CD4-positive, alpha-beta memory T cell (primary cell): ENCODE data around the gene OR51E1. TPM values are rescaled to one million over a fixed set of nuclear protein-coding genes. Genes with fewer than 3 reads are reported as not detected.

Source experiments
- CTCF ChIA-PET: fragments of 350-600 bp; sonication (Branson Sonifier 250); formaldehyde crosslinking; loops from one replicate; lab custom pipeline; 2021; ENCODE audit warnings: inconsistent platforms; ENCODE audit not compliant: partially characterized antibody; lab: Charles Lee
- POLR2A ChIA-PET: fragments of 350-600 bp; sonication (Branson Sonifier 250); formaldehyde crosslinking; loops from one replicate; lab custom pipeline; 2021; ENCODE audit not compliant: partially characterized antibody; lab: Charles Lee
- DNase-seq, 5 donors: peaks; one replicate each; pipeline versions ENCODE4 v3.0.0 to v3.0.0-alpha.2; 2020 to 2022; ENCODE audit warnings: mixed read lengths in 1 of 5
- H3K27ac ChIP-seq: one replicate; pipeline ENCODE4 v1.7.0; 2013; ENCODE audit warnings: low read depth, low read length
- H3K27me3 ChIP-seq: 2 replicates; pipeline ENCODE4 v1.7.0; 2013; ENCODE audit warnings: mild to moderate bottlenecking, low read length, moderate library complexity; ENCODE audit not compliant: insufficient read depth
- H3K36me3 ChIP-seq: 2 replicates; pipeline ENCODE4 v1.7.0; 2013; ENCODE audit warnings: mild to moderate bottlenecking, low read length, moderate library complexity; ENCODE audit not compliant: insufficient read depth
- H3K4me1 ChIP-seq: 2 replicates; pipeline ENCODE4 v1.7.0; 2013; ENCODE audit warnings: mild to moderate bottlenecking, low read length, moderate library complexity; ENCODE audit not compliant: insufficient read depth
- H3K4me3 ChIP-seq, 2 donors: one replicate each; pipeline ENCODE4 v1.7.0; 2013; ENCODE audit warnings: low read length in 2 of 2, mild to moderate bottlenecking in 1 of 2
- H3K9me3 ChIP-seq, 2 donors: one replicate each; pipeline ENCODE4 v1.7.0; 2013; ENCODE audit warnings: low read length in 2 of 2, control low read depth in 1 of 2; ENCODE audit not compliant: control insufficient read depth in 1 of 2
- H3K27ac Mint-ChIP-seq, 7 donors: one replicate each; pipeline ENCODE4 v1.8.0; 2020 to 2021; ENCODE audit warnings: mixed read lengths in 7 of 7, mild to moderate bottlenecking in 6 of 7, inconsistent platforms in 3 of 7, moderate library complexity in 3 of 7
- H3K27me3 Mint-ChIP-seq, 2 donors: one replicate each; pipeline ENCODE4 v1.8.0; 2020 to 2021; ENCODE audit warnings: mixed read lengths in 2 of 2
- H3K36me3 Mint-ChIP-seq, 2 donors: one replicate each; pipeline ENCODE4 v1.8.0; 2020 to 2021; ENCODE audit warnings: mixed read lengths in 2 of 2, inconsistent platforms in 1 of 2, mild to moderate bottlenecking in 1 of 2
- H3K4me1 Mint-ChIP-seq, 4 donors: one replicate each; pipeline ENCODE4 v1.8.0; 2020 to 2021; ENCODE audit warnings: mixed read lengths in 4 of 4, mild to moderate bottlenecking in 1 of 4
- H3K4me3 Mint-ChIP-seq, 8 donors: one replicate each; pipeline ENCODE4 v1.8.0; 2020 to 2021; ENCODE audit warnings: mixed read lengths in 8 of 8, mild to moderate bottlenecking in 7 of 8, moderate library complexity in 6 of 8, inconsistent platforms in 3 of 8
- H3K9me3 Mint-ChIP-seq, 8 donors: one replicate each; pipeline ENCODE4 v1.8.0; 2020 to 2021; ENCODE audit warnings: mixed read lengths in 8 of 8, mild to moderate bottlenecking in 5 of 8, inconsistent platforms in 3 of 8, moderate library complexity in 1 of 8
- intact Hi-C: fragments of 100-400 bp; cut with micrococcal nuclease; formaldehyde crosslinking; loops from one replicate; pipeline ENCODE4 v1.15.1; 2023
- polyA plus RNA-seq, 2 donors: library from polyadenylated mRNA; unstranded; fragments of 300-500 nt; fragmentation: Illumina TruSeq; gene quantifications; one replicate each; pipeline ENCODE4 v1.2.3, GENCODE V29; 2021
- total RNA-seq, 2 experiments: library from RNA; stranded (reverse); gene quantifications; one replicate each; pipeline ENCODE4 v1.2.3, GENCODE V29; 2021

OR51E1 gene
- total and polyA plus RNA-seq, 4 experiments from 2014 or later, result not detected

- Mint-ChIP-seq H3K9me3 (peaks cover 0 to 3% (median 0%) of the 10 kb centered on the region in 8 donors), H3K27me3 (peaks cover 0 to 6% of the 10 kb centered on the region in 2 donors), H3K4me3 (no peak overlapping the region), H3K4me1 (no peaks in the 10 kb centered on the region), H3K27ac (no peak overlapping the region), H3K36me3 (no peaks in the 10 kb centered on the region)
- CTCF ChIA-PET, result no interaction called here
- H3K27ac ChIP-seq, result no peak overlapping the region
- H3K27me3 ChIP-seq, result no peaks in the 10 kb centered on the region
- H3K9me3 ChIP-seq, result no peaks in the 10 kb centered on the region
- no peaks in the 10 kb centered on the region for H3K4me1 ChIP-seq
- intact Hi-C loops, result no loop called here
- H3K4me3 ChIP-seq, result no peak overlapping the region
- H3K36me3 ChIP-seq, result no peaks in the 10 kb centered on the region
- POLR2A ChIA-PET, result no interaction called here
- DNase-seq, result no peak
Observed at GRCh38 chr11:4684631-4685285, 41.0 kb downstream of the OR51E1 start.

DNA sequence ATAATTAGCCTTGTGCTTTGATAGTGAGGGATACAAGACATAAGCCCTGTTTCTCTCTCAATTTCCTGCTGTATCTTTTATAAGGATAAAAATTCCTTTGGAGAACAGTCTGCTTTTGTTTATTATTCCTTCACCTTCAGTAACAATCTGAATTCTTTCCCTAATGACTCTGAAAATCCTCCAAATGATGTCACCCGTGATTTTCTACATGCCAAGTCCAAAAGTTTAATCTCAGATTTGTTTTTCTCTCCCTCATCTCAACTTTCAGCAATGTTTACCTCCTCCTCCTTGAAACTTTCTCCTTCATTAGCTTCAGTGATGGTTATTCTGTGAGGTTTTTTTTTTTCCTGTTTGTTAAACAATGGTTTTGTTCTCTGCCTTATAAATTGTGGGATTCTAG lies 51.7 kb downstream of the OR51E1 start:
- H3K4me3 ChIP-seq, result no peak overlapping the region
- POLR2A ChIA-PET, result no interaction called here
- Mint-ChIP-seq H3K36me3 (no peaks in the 10 kb centered on the region), H3K4me1 (no peaks in the 10 kb centered on the region), H3K27me3 (peaks cover 2 to 9% of the 10 kb centered on the region in 2 donors), H3K9me3 (no peaks in the 10 kb centered on the region), H3K4me3 (no peak overlapping the region), H3K27ac (no peak overlapping the region)
- H3K9me3 ChIP-seq, result no peaks in the 10 kb centered on the region
- no peaks in the 10 kb centered on the region for H3K4me1 ChIP-seq
- no peaks in the 10 kb centered on the region for H3K27me3 ChIP-seq
- H3K36me3 ChIP-seq, result no peaks in the 10 kb centered on the region
- no peak for DNase-seq
- intact Hi-C loops, result no loop called here
- CTCF ChIA-PET, result no interaction called here
- H3K27ac ChIP-seq, result no peak overlapping the region

GRCh38 chr11:4697585-4697984 lies 53.8 kb downstream of the OR51E1 start, which contains the start of gene OR51E2:
Gene OR51E2, minus strand, starts transcription at chr11:4697853. Its CDS starts 15,142 bp downstream, at chr11:4682711.
- no peak within 1 kb of the TSS for H3K27ac ChIP-seq
- no peaks in the 10 kb centered on the region for H3K9me3 ChIP-seq
- intact Hi-C loops, result no loop called here
- Mint-ChIP-seq H3K4me1 (no peaks in the 10 kb centered on the region), H3K27me3 (peaks cover 1 to 8% of the 10 kb centered on the region in 2 donors), H3K27ac (no peak within 1 kb of the TSS), H3K36me3 (no peaks in the 10 kb centered on the region), H3K9me3 (peaks cover 0 to 2% (median 0%) of the 10 kb centered on the region in 8 donors), H3K4me3 (no peak within 1 kb of the TSS)
- no peaks in the 10 kb centered on the region for H3K27me3 ChIP-seq
- no peak for DNase-seq
- no peaks in the 10 kb centered on the region for H3K4me1 ChIP-seq
- no peaks in the 10 kb centered on the region for H3K36me3 ChIP-seq
- ChIA-PET POLR2A (no interaction called here), CTCF (no interaction called here)
- no peak within 1 kb of the TSS for H3K4me3 ChIP-seq

DNA sequence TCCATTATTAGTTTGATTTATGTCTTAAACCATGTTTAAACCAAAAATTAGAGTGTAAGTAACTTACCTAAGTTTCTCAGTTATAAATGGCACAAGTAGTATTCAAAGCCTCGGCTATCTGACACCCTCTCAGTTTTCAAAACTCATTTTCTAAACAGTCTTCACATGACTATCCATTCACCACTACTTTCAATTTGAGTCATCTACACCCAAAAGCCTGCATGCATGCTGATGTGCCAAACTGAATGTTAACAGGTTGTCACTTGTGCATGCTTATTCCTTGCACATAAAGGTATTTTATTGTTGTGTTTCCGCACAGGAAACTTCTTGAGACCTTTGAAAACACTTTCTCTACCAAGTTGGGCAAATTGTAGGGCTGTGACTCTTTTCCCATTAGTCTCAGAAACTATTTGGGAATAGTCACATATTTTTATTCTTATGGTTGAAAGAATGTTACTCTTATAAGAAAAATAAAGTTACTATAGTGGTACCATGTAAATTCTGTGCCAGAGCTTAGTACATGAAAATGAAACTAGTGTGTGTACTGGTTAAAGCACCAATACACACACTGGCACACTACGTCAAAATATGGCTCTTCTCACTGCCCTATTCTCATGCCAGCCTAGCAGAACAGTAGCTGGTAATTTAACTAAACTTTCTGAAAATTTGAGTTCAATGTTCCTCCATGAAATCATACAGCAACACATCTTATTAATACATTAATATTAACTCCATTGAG lies 56.1 kb downstream of the OR51E1 start:
- H3K9me3 ChIP-seq, result no peaks in the 10 kb centered on the region
- H3K4me1 ChIP-seq, result no peaks in the 10 kb centered on the region
- Mint-ChIP-seq H3K36me3 (no peaks in the 10 kb centered on the region), H3K4me3 (no peak overlapping the region), H3K9me3 (peaks cover 0 to 2% (median 0%) of the 10 kb centered on the region in 8 donors), H3K4me1 (no peaks in the 10 kb centered on the region), H3K27me3 (peaks cover 0 to 10% of the 10 kb centered on the region in 2 donors), H3K27ac (no peak overlapping the region)
- H3K27ac ChIP-seq, result no peak overlapping the region
- ChIA-PET POLR2A (no interaction called here), CTCF (no interaction called here)
- no peaks in the 10 kb centered on the region for H3K27me3 ChIP-seq
- H3K36me3 ChIP-seq, result no peaks in the 10 kb centered on the region
- intact Hi-C loops, result no loop called here
- H3K4me3 ChIP-seq, result no peak overlapping the region
- DNase-seq, result no peak

- no peak overlapping the region for H3K4me3 ChIP-seq
- no peaks in the 10 kb centered on the region for H3K9me3 ChIP-seq
- H3K27ac Mint-ChIP-seq, result no peak overlapping the region
- no peaks in the 10 kb centered on the region for H3K27me3 ChIP-seq
- H3K4me1 ChIP-seq, result no peaks in the 10 kb centered on the region
- no peak for DNase-seq
- intact Hi-C loops, result no loop called here
- peaks cover 2 to 10% of the 10 kb centered on the region in 2 donors for H3K27me3 Mint-ChIP-seq
- H3K36me3 Mint-ChIP-seq, result no peaks in the 10 kb centered on the region
- CTCF ChIA-PET, result no interaction called here
- no peaks in the 10 kb centered on the region for H3K36me3 ChIP-seq
- H3K27ac ChIP-seq, result no peak overlapping the region
- no peak overlapping the region for H3K4me3 Mint-ChIP-seq
- no peaks in the 10 kb centered on the region for H3K4me1 Mint-ChIP-seq
- H3K9me3 Mint-ChIP-seq, result peaks cover 0 to 2% (median 0%) of the 10 kb centered on the region in 8 donors
- POLR2A ChIA-PET, result no interaction called here
Observed at GRCh38 chr11:4700436-4700820, 56.6 kb downstream of the OR51E1 start.

DNA sequence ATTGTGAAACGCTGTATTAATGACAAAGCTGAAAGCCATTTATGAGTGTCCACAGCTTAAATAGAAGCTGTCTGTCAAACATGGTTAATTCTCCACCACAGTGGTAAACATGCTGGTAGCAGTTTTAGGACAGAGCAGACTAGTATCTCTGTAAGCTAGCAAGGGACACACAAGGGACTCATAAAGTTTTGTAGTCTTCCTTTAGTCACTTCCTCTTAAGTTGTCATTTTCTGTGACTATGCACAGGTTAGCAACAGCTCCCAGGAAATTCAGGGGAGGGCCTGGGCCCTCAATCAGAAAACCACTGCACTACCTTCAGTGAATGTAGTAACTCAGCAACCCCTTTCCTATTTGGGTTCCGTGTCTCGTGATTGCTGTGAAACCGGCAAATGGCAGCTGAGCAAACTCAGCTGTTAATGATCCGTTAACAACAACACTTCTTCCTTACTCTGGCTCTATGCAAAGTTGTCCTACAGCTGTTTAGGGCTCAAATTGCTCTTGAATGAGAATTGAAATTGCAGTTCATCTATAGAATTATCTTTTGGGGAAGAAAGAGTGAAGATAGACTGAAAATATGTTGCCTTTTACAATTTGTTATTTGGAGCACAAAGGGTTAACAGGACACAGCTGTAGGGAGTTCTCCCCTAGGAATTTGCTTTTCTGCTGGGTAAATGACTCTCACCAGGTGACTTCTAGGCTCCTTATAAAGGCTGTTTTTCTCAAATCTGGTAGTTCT lies 60.4 kb downstream of the OR51E1 start, which contains the start of gene MMP26:
Gene MMP26 (plus strand): TSS at position 731 of the 736 bp plus-strand sequence.
- ChIA-PET CTCF (no interaction called here), POLR2A (no interaction called here)
- no peak within 1 kb of the TSS for H3K27ac Mint-ChIP-seq
- H3K9me3 ChIP-seq, result no peaks in the 10 kb centered on the region
- DNase-seq, result no peak
- peaks cover 0 to 2% (median 0%) of the 10 kb centered on the region in 8 donors for H3K9me3 Mint-ChIP-seq
- no peak within 1 kb of the TSS for H3K4me3 ChIP-seq
- H3K4me1 ChIP-seq, result no peaks in the 10 kb centered on the region
- H3K4me1 Mint-ChIP-seq, result no peaks in the 10 kb centered on the region
- intact Hi-C loops, result no loop called here
- no peak within 1 kb of the TSS for H3K4me3 Mint-ChIP-seq
- no peaks in the 10 kb centered on the region for H3K27me3 ChIP-seq
- peaks cover 3 to 10% of the 10 kb centered on the region in 2 donors for H3K27me3 Mint-ChIP-seq
- H3K36me3 ChIP-seq, result no peaks in the 10 kb centered on the region
- H3K27ac ChIP-seq, result no peak within 1 kb of the TSS
- no peaks in the 10 kb centered on the region for H3K36me3 Mint-ChIP-seq

DNA sequence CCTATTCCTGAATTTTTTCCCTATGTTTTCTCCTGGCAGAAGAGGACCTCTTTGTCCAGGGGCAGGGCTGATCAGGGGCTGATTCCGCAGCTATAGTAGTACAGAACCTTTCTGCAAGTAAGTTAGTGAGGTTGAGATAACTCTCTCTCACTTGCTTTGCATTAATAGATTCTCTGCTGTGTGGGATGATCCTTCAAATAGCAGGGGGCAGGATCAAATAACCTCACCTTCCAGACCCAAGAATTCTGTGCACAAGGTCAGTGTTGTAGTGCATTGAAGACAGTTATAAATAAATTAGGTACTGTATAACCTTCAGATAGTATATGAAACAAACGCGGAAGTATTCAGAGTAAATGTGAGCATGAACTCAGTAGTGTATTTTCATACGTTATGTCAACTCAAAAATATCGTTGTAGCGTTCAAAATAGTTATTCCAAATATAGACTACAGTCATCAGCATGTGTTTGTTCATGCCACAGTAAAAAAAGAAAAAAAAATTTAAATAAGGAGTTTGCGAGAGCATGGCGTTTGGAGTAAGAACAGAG lies 61.1 kb downstream of the OR51E1 start:
- CTCF ChIA-PET, result no interaction called here
- peaks cover 0 to 2% (median 0%) of the 10 kb centered on the region in 8 donors for H3K9me3 Mint-ChIP-seq

More for the DNA sequence above, 61.1 kb downstream of the OR51E1 start:
- POLR2A ChIA-PET, result no interaction called here
- Mint-ChIP-seq H3K27ac (no peak overlapping the region), H3K4me3 (no peak overlapping the region), H3K4me1 (no peaks in the 10 kb centered on the region), H3K27me3 (peaks cover 6 to 10% of the 10 kb centered on the region in 2 donors), H3K36me3 (no peaks in the 10 kb centered on the region)
- H3K27ac ChIP-seq, result no peak overlapping the region
- H3K4me3 ChIP-seq, result no peak overlapping the region
- H3K9me3 ChIP-seq, result no peaks in the 10 kb centered on the region
- no peak for DNase-seq
- no peaks in the 10 kb centered on the region for H3K36me3 ChIP-seq
- intact Hi-C loops, result no loop called here
- H3K4me1 ChIP-seq, result no peaks in the 10 kb centered on the region
- no peaks in the 10 kb centered on the region for H3K27me3 ChIP-seq
